IMR-90 (cell line): Measurements from ENCODE around the gene GARIN6. TPM values are rescaled to one million over a fixed set of nuclear protein-coding genes. Genes with fewer than 3 reads are reported as not detected.

Source experiments
- ATAC-seq: fragments of 200-7000 bp; cut with Tn5 transposase; 2 replicates; pipeline ENCODE4 v1.9.1; 2020; ENCODE audit warnings: low read depth, mild to moderate bottlenecking, moderate library complexity
- BruUV-seq: library from RNA; stranded (reverse); fragments of 400-500 nt; replicated peaks from 2 replicates; lab custom pipeline; 2021; lab: Mats Ljungman, UMichigan
- CTCF ChIA-PET: fragments of 300-600 bp; formaldehyde crosslinking; extraction: SDS; loops from one replicate; lab custom pipeline; 2021; ENCODE audit warnings: antibody characterized with exemption; lab: Yijun Ruan, JAX
- POLR2A ChIA-PET: fragments of 300-600 bp; sonication (Branson Sonifier 250); formaldehyde crosslinking; loops from one replicate; lab custom pipeline; 2022; ENCODE audit warnings: antibody characterized with exemption; ENCODE audit not compliant: unreplicated experiment; lab: Charles Lee
- DNase-seq: peaks from one replicate; pipeline ENCODE4 v3.0.0; 2013
- H2AFZ ChIP-seq: replicated peaks from 2 replicates; pipeline ENCODE3; 2013; ENCODE audit warnings: low read length, mild to moderate bottlenecking; ENCODE audit not compliant: poor library complexity
- H2AK5ac ChIP-seq: 2 replicates; pipeline ENCODE4 v1.6.1; 2013; ENCODE audit warnings: low read depth, low read length, inconsistent platforms
- H2AK9ac ChIP-seq: replicated peaks from 2 replicates; pipeline ENCODE3; 2013; ENCODE audit warnings: mild to moderate bottlenecking, low read depth, low read length, moderate library complexity; ENCODE audit not compliant: poor library complexity
- H2BK120ac ChIP-seq: 2 replicates; pipeline ENCODE4 v1.6.1; 2013; ENCODE audit warnings: low read depth, low read length, inconsistent platforms
- H2BK15ac ChIP-seq: 3 replicates; pipeline ENCODE4 v1.6.1; 2013; ENCODE audit warnings: low read depth, low read length, inconsistent platforms
- H2BK20ac ChIP-seq: 2 replicates; pipeline ENCODE4 v1.6.1; 2013; ENCODE audit warnings: low read depth, mild to moderate bottlenecking, inconsistent platforms, low read length, moderate library complexity
- H2BK5ac ChIP-seq: 2 replicates; pipeline ENCODE4 v1.6.1; 2013; ENCODE audit warnings: mild to moderate bottlenecking, low read depth, low read length, inconsistent platforms; ENCODE audit not compliant: poor library complexity, severe bottlenecking
- H3K14ac ChIP-seq: replicated peaks from 2 replicates; pipeline ENCODE4 v1.6.1; 2013; ENCODE audit warnings: low read depth, low read length, inconsistent platforms
- H3K18ac ChIP-seq: 2 replicates; pipeline ENCODE4 v1.6.1; 2013; ENCODE audit warnings: low read depth, low read length, control low read depth
- H3K23ac ChIP-seq: 2 replicates; pipeline ENCODE4 v1.6.1; 2013; ENCODE audit warnings: low read depth, low read length, inconsistent platforms
- H3K27ac ChIP-seq: 2 replicates; pipeline ENCODE4 v1.5.1; 2013; ENCODE audit warnings: mild to moderate bottlenecking, control low read depth, low read length; ENCODE audit not compliant: insufficient read depth
- H3K27me3 ChIP-seq: 2 replicates; pipeline ENCODE4 v1.6.1; 2013; ENCODE audit warnings: low read length; ENCODE audit not compliant: control insufficient read depth, insufficient read depth
- H3K36me3 ChIP-seq: 2 replicates; pipeline ENCODE4 v1.6.1; 2013; ENCODE audit warnings: low read length, mixed read lengths; ENCODE audit not compliant: control insufficient read depth, insufficient read depth
- H3K4ac ChIP-seq: 2 replicates; pipeline ENCODE4 v1.6.1; 2013; ENCODE audit warnings: low read depth, low read length, inconsistent platforms
- H3K4me1 ChIP-seq: 2 replicates; pipeline ENCODE4 v1.6.1; 2013; ENCODE audit warnings: low read length, mixed read lengths; ENCODE audit not compliant: control insufficient read depth, insufficient read depth
- H3K4me2 ChIP-seq: 2 replicates; pipeline ENCODE4 v1.6.1; 2013; ENCODE audit warnings: low read depth, mild to moderate bottlenecking, control low read depth, low read length, moderate library complexity
- H3K4me3 ChIP-seq: 2 replicates; pipeline ENCODE4 v1.5.1; 2013; ENCODE audit warnings: low read depth, mild to moderate bottlenecking, control low read depth, low read length, moderate library complexity; ENCODE audit not compliant: insufficient read depth
- H3K56ac ChIP-seq: 2 replicates; pipeline ENCODE4 v1.6.1; 2013; ENCODE audit warnings: low read length, inconsistent platforms; ENCODE audit not compliant: insufficient read depth; ENCODE audit errors: extremely low read depth
- H3K79me1 ChIP-seq, 2 experiments: 2 replicates each; pipeline ENCODE4 v1.6.1; 2013; ENCODE audit warnings: low read length in 2 of 2, inconsistent platforms in 1 of 2, low read depth in 1 of 2
- H3K9ac ChIP-seq: 2 replicates; pipeline ENCODE4 v1.6.1; 2013; ENCODE audit warnings: low read depth, low read length, control low read depth
- H3K9me1 ChIP-seq: 2 replicates; pipeline ENCODE4 v1.6.1; 2013; ENCODE audit warnings: low read length, inconsistent platforms; ENCODE audit not compliant: insufficient read depth
- H3K9me3 ChIP-seq: 2 replicates; pipeline ENCODE4 v1.6.1; 2013; ENCODE audit warnings: low read length; ENCODE audit not compliant: control insufficient read depth, insufficient read depth
- H4K20me1 ChIP-seq: 2 replicates; pipeline ENCODE4 v1.6.1; 2013; ENCODE audit warnings: low read length, inconsistent platforms; ENCODE audit not compliant: insufficient read depth
- H4K5ac ChIP-seq: 2 replicates; pipeline ENCODE4 v1.6.1; 2013; ENCODE audit warnings: mild to moderate bottlenecking, low read depth, low read length, control low read depth
- H4K8ac ChIP-seq, 2 experiments: 2 replicates each; pipeline ENCODE4 v1.6.1; 2013; ENCODE audit warnings: low read depth in 2 of 2, low read length in 2 of 2, control low read depth in 1 of 2, inconsistent platforms in 1 of 2
- H4K91ac ChIP-seq: 2 replicates; pipeline ENCODE4 v1.6.1; 2013; ENCODE audit warnings: low read depth, low read length, inconsistent platforms; ENCODE audit not compliant: insufficient read depth
- BHLHE40 ChIP-seq: fragments of 150-350 bp; IDR thresholded peaks from 2 replicates; pipeline ENCODE4 v1.6.1; 2016; ENCODE audit warnings: mild to moderate bottlenecking, low read depth, low read length
- CEBPB ChIP-seq: IDR thresholded peaks from 2 replicates; pipeline ENCODE4 v1.6.1; 2012; ENCODE audit warnings: low read depth, low read length, improper control_type of control experiment
- FOS ChIP-seq: fragments of 150-350 bp; IDR thresholded peaks from 2 replicates; pipeline ENCODE4 v1.6.1; 2016; ENCODE audit warnings: low read depth, low read length
- MAFK ChIP-seq: IDR thresholded peaks from 2 replicates; pipeline ENCODE4 v1.6.1; 2012; ENCODE audit warnings: low read depth, low read length, improper control_type of control experiment
- MXI1 ChIP-seq: IDR thresholded peaks from 2 replicates; pipeline ENCODE4 v1.6.1; 2012; ENCODE audit warnings: low read depth, mild to moderate bottlenecking, low read length, moderate library complexity, borderline replicate concordance
- NFE2L2 ChIP-seq: fragments of 150-350 bp; IDR thresholded peaks from 2 replicates; pipeline ENCODE4 v1.6.1; 2016; ENCODE audit warnings: low read depth, mild to moderate bottlenecking, low read length
- POLR2A ChIP-seq: IDR thresholded peaks from 2 replicates; pipeline ENCODE4 v1.6.1; 2012; ENCODE audit warnings: mild to moderate bottlenecking, low read depth, low read length
- RAD21 ChIP-seq: IDR thresholded peaks from 2 replicates; pipeline ENCODE4 v1.6.1; 2012; ENCODE audit warnings: low read length, improper control_type of control experiment
- RCOR1 ChIP-seq: IDR thresholded peaks from 2 replicates; pipeline ENCODE4 v1.6.1; 2012; ENCODE audit warnings: mild to moderate bottlenecking, low read length, improper control_type of control experiment; ENCODE audit not compliant: insufficient replicate concordance
- RFX5 ChIP-seq: IDR thresholded peaks from 2 replicates; pipeline ENCODE4 v1.8.0; 2012; ENCODE audit warnings: low read depth, mild to moderate bottlenecking, low read length, moderate library complexity
- SMC3 ChIP-seq: fragments of 150-350 bp; IDR thresholded peaks from 2 replicates; pipeline ENCODE4 v1.6.1; 2016; ENCODE audit warnings: low read depth, mild to moderate bottlenecking, antibody characterized with exemption, low read length, moderate library complexity
- WGBS, 2 experiments: methylation state at CpG; one replicate each; pipeline versions ENCODE4 v1.1.5 to v1.1.7; 2013; ENCODE audit warnings: missing lambda C conversion rate in 2 of 2; ENCODE audit not compliant: insufficient read length in 1 of 2; ENCODE audit errors: extremely low coverage in 2 of 2; 5-methylcytosine and 5-hydroxymethylcytosine counted together
- dilution Hi-C: fragments of 300-500 bp; cut with HindIII; formaldehyde crosslinking; loops from one replicate; pipeline ENCODE4 v1.14.3; 2018; ENCODE audit warnings: low sequenced_read_pairs; ENCODE audit not compliant: unreplicated experiment
- in situ Hi-C: fragments of 300-500 bp; cut with MboI; formaldehyde crosslinking; loops from 3 replicates; pipeline ENCODE4 v1.14.3; 2019; ENCODE audit warnings: low sequenced_read_pairs, inconsistent platforms, mixed read lengths
- intact Hi-C: fragments of 100-400 bp; cut with micrococcal nuclease; formaldehyde crosslinking; loops from 2 replicates; pipeline ENCODE4 v1.10.0; 2022
- polyA plus RNA-seq, 3 experiments: library from polyadenylated mRNA; depleted of rRNA; stranded (reverse); fragments of >200 nt; gene quantifications; 2 replicates each; pipeline ENCODE4 v1.2.3, GENCODE V29; 2012; ENCODE audit warnings: low replicate concordance in 1 of 3
- total RNA-seq: library from RNA; depleted of rRNA; stranded (reverse); fragments of >200 nt; gene quantifications from 2 replicates; pipeline ENCODE4 v1.2.3, GENCODE V29; 2012
- TF ChIP-seq, protein P1 (sequence below): fragments of 150-350 bp; IDR thresholded peaks from 2 replicates; pipeline ENCODE4 v1.6.1; 2017; ENCODE audit warnings: mild to moderate bottlenecking, antibody characterized with exemption, low read length, low read depth

Gene GARIN6
- total and polyA plus RNA-seq, 2 of the 4 experiments (the other 2 are of a cell fraction) = not detected

GRCh38 chr12:99600388-99600787 lies 47.2 kb upstream of the GARIN6 start:
- H4K5ac ChIP-seq = no peak overlapping the region
- dilution Hi-C loops = no loop called here
- no peak overlapping the region for H4K8ac ChIP-seq
- H3K4me2 ChIP-seq = no peak overlapping the region
- intact Hi-C loops = no loop called here
- H2AK5ac ChIP-seq = no peak overlapping the region
- no peaks in the 10 kb centered on the region for H3K9me1 ChIP-seq
- H2BK20ac ChIP-seq = no peak overlapping the region
- no peaks in the 10 kb centered on the region for H3K4me1 ChIP-seq
- H2BK120ac ChIP-seq = no peak overlapping the region
- no peak overlapping the region for H2BK5ac ChIP-seq
- no TSS peak for BruUV-seq
- in situ Hi-C loops = no loop called here
- H3K4me3 ChIP-seq = no peak overlapping the region
- no peak overlapping the region for H3K23ac ChIP-seq
- H3K27me3 ChIP-seq = no peaks in the 10 kb centered on the region
- TF ChIP-seq MAFK (no peak), MXI1 (no peak), RCOR1 (no peak), RFX5 (no peak), BHLHE40 (no peak), SMC3 (no peak), NFE2L2 (no peak), POLR2A (no peak), RAD21 (no peak), FOS (no peak), CEBPB (no peak)
- TF ChIP-seq, protein P1, sequence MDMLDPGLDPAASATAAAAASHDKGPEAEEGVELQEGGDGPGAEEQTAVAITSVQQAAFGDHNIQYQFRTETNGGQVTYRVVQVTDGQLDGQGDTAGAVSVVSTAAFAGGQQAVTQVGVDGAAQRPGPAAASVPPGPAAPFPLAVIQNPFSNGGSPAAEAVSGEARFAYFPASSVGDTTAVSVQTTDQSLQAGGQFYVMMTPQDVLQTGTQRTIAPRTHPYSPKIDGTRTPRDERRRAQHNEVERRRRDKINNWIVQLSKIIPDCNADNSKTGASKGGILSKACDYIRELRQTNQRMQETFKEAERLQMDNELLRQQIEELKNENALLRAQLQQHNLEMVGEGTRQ = no peak
- H4K20me1 ChIP-seq = no peaks in the 10 kb centered on the region
- no peak overlapping the region for H3K9ac ChIP-seq
- H2BK15ac ChIP-seq = no peak overlapping the region
- POLR2A ChIA-PET = no interaction called here
- no peak overlapping the region for H4K91ac ChIP-seq
- no peaks in the 10 kb centered on the region for H3K36me3 ChIP-seq
- no peak overlapping the region for H3K14ac ChIP-seq
- DNase-seq = no peak
- no peak overlapping the region for H2AFZ ChIP-seq
- no peak overlapping the region for H3K56ac ChIP-seq
- H3K27ac ChIP-seq = no peak overlapping the region
- no peak for ATAC-seq
- H3K18ac ChIP-seq = no peak overlapping the region
- no peak overlapping the region for H3K4ac ChIP-seq
- CTCF ChIA-PET = interaction anchor here (1.8 kb wide), 1 partner anchor 12 kb away, joined by 4 read pairs; no protein-coding TSS in a partner anchor
- no CpG with 5 or more reads among the region's 5 CpGs for WGBS, 2 experiments
- H3K79me1 ChIP-seq = no peaks in the 10 kb centered on the region
- no peak overlapping the region for H2AK9ac ChIP-seq
- peaks cover 6% of the 10 kb centered on the region for H3K9me3 ChIP-seq
